ENCODE measurements around the gene HOMER3.

DNA sequence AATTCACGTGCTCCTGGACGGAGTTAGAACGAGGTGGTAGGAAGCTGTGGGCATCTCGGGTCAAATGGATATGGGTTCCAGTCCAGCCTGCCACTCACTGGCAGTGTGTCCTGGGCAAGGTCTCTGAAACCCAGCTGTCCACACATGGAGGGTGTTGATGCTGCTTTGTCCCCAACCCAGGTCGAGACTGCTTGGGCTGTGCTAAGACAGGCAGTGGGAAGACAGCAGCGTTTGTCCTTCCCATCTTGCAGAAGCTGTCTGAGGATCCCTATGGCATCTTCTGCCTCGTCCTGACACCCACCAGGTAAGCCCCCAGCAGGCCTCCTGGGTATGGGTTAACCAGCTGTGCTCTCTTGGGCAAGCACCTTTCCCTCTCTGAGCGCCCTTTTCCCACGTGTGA lies 20.6 kb downstream of the HOMER3 start:
- no peak for TF ChIP-seq EP300 (conservative IDR thresholded peaks at IDR 0.05; ENCODE audit: poor library complexity, severe bottlenecking)
- TF ChIP-seq, protein P1, sequence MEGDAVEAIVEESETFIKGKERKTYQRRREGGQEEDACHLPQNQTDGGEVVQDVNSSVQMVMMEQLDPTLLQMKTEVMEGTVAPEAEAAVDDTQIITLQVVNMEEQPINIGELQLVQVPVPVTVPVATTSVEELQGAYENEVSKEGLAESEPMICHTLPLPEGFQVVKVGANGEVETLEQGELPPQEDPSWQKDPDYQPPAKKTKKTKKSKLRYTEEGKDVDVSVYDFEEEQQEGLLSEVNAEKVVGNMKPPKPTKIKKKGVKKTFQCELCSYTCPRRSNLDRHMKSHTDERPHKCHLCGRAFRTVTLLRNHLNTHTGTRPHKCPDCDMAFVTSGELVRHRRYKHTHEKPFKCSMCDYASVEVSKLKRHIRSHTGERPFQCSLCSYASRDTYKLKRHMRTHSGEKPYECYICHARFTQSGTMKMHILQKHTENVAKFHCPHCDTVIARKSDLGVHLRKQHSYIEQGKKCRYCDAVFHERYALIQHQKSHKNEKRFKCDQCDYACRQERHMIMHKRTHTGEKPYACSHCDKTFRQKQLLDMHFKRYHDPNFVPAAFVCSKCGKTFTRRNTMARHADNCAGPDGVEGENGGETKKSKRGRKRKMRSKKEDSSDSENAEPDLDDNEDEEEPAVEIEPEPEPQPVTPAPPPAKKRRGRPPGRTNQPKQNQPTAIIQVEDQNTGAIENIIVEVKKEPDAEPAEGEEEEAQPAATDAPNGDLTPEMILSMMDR (IDR thresholded peaks at IDR 0.05; ENCODE audit: poor library complexity, severe bottlenecking) = no peak
- no peak for TF ChIP-seq EZH2 (IDR thresholded peaks at IDR 0.05; ENCODE audit: borderline replicate concordance, insufficient read depth, low read length, poor library complexity, severe bottlenecking)
- no peak for TF ChIP-seq POLR2AphosphoS5 (IDR thresholded peaks at IDR 0.05)
- TF ChIP-seq, protein P2, sequence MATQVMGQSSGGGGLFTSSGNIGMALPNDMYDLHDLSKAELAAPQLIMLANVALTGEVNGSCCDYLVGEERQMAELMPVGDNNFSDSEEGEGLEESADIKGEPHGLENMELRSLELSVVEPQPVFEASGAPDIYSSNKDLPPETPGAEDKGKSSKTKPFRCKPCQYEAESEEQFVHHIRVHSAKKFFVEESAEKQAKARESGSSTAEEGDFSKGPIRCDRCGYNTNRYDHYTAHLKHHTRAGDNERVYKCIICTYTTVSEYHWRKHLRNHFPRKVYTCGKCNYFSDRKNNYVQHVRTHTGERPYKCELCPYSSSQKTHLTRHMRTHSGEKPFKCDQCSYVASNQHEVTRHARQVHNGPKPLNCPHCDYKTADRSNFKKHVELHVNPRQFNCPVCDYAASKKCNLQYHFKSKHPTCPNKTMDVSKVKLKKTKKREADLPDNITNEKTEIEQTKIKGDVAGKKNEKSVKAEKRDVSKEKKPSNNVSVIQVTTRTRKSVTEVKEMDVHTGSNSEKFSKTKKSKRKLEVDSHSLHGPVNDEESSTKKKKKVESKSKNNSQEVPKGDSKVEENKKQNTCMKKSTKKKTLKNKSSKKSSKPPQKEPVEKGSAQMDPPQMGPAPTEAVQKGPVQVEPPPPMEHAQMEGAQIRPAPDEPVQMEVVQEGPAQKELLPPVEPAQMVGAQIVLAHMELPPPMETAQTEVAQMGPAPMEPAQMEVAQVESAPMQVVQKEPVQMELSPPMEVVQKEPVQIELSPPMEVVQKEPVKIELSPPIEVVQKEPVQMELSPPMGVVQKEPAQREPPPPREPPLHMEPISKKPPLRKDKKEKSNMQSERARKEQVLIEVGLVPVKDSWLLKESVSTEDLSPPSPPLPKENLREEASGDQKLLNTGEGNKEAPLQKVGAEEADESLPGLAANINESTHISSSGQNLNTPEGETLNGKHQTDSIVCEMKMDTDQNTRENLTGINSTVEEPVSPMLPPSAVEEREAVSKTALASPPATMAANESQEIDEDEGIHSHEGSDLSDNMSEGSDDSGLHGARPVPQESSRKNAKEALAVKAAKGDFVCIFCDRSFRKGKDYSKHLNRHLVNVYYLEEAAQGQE (IDR thresholded peaks at IDR 0.05; ENCODE audit: borderline replicate concordance) = no peak
- TF ChIP-seq RAD21 (conservative IDR thresholded peaks at IDR 0.05) = no peak
- TF ChIP-seq SMC3 (conservative IDR thresholded peaks at IDR 0.05; ENCODE audit: poor library complexity) = no peak
- no peak for TF ChIP-seq TAF1 (IDR thresholded peaks at IDR 0.05; ENCODE audit: low read depth)
- no peak for TF ChIP-seq MXI1 (conservative IDR thresholded peaks at IDR 0.05; ENCODE audit: poor library complexity, severe bottlenecking)
